Activated B cell treated with CpG ODN at 0.5 μM for 24 hours (primary cell): ENCODE measurements around the gene TCEA2. TPM values are rescaled to one million over a fixed set of nuclear protein-coding genes. Genes with fewer than 3 reads are reported as not detected.
A peak's percentile ranks its signal among the peaks of the same experiment; 100 is the strongest.

Source experiments
- ATAC-seq: fragments of 200-7000 bp; cut with Tn5 transposase; one replicate; pipeline ENCODE4 v1.10.0; 2021; ENCODE audit warnings: low read depth, mild to moderate bottlenecking, moderate library complexity
- CTCF ChIA-PET: fragments of 350-600 bp; sonication (Branson Sonifier 250); formaldehyde crosslinking; loops from one replicate; lab custom pipeline; 2021; ENCODE audit warnings: antibody characterized with exemption; lab: Charles Lee
- POLR2A ChIA-PET: fragments of 350-600 bp; sonication (Branson Sonifier 250); formaldehyde crosslinking; loops from one replicate; lab custom pipeline; 2021; ENCODE audit warnings: antibody characterized with exemption; lab: Charles Lee
- DNase-seq: peaks from one replicate; pipeline ENCODE4 v3.0.0; 2022
- H3K27ac Mint-ChIP-seq: one replicate; pipeline ENCODE4 v1.8.0; 2020; ENCODE audit warnings: mixed read lengths
- H3K27me3 Mint-ChIP-seq: one replicate; pipeline ENCODE4 v1.8.0; 2021; ENCODE audit warnings: mixed read lengths
- H3K36me3 Mint-ChIP-seq: one replicate; pipeline ENCODE4 v1.8.0; 2021; ENCODE audit warnings: low read depth, mixed read lengths
- H3K4me1 Mint-ChIP-seq: one replicate; pipeline ENCODE4 v1.8.0; 2021; ENCODE audit warnings: mixed read lengths
- H3K4me3 Mint-ChIP-seq: one replicate; pipeline ENCODE4 v1.8.0; 2020; ENCODE audit warnings: mild to moderate bottlenecking, mixed read lengths
- H3K9me3 Mint-ChIP-seq: one replicate; pipeline ENCODE4 v1.8.0; 2020; ENCODE audit warnings: mixed read lengths
- intact Hi-C: fragments of 100-400 bp; cut with micrococcal nuclease; formaldehyde crosslinking; loops from one replicate; pipeline ENCODE4 v1.15.1; 2024
- total RNA-seq: library from RNA; stranded (reverse); gene quantifications from 2 replicates; pipeline ENCODE4 v1.2.3, GENCODE V29; 2022
- TF ChIP-seq, protein P1 (sequence below): fragments of 200-600 bp; IDR thresholded peaks from one replicate; pipeline ENCODE4 v1.8.0; 2022; ENCODE audit warnings: antibody characterized with exemption, mild to moderate bottlenecking

TCEA2 gene
- total RNA-seq, 1 donor from 2014 or later, result 20.3 TPM

DNA sequence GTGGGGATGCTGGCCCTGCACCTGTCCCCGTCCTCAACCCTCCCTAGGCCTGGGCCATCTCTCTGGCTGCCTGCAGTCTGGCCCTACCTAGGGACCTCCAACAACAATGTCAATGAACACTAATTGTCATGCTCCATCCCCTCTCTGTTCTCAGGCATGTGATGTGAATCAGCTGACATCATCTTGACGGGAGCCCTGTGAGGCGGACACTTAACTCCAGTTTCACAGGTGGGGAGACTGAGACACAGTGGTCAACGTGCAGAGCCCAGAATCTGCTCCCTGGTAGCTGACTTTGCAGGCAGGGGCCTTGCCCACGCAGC lies 762 bp upstream of the TCEA2 start:
- intact Hi-C loops, result loop anchor here (2.0 to 10.0 kb wide), 4 partner anchors 39 to 790 kb away; partner anchors contain the start of genes ARFGAP1, GMEB2 and PPDPF
- H3K9me3 Mint-ChIP-seq, result no peaks in the 10 kb centered on the region
- ChIA-PET POLR2A (interaction anchor here (0.5 to 1.9 kb wide), 9 partner anchors 16 to 542 kb away, joined by 3 to 43 read pairs (median 6); partner anchors contain the start of genes GMEB2, LKAAEAR1, OPRL1 and PPDPF), CTCF (interaction anchor here (1.5 to 1.7 kb wide), 2 partner anchors 17 to 24 kb away, joined by 3 to 12 read pairs; partner anchors contain the start of gene RGS19)
- ATAC-seq (no peak), DNase-seq (no peak)
- no peak overlapping the region for H3K27ac Mint-ChIP-seq
- no peaks in the 10 kb centered on the region for H3K27me3 Mint-ChIP-seq
- peak overlapping the region; percentile 88 for H3K4me3 Mint-ChIP-seq
- TF ChIP-seq, protein P1, sequence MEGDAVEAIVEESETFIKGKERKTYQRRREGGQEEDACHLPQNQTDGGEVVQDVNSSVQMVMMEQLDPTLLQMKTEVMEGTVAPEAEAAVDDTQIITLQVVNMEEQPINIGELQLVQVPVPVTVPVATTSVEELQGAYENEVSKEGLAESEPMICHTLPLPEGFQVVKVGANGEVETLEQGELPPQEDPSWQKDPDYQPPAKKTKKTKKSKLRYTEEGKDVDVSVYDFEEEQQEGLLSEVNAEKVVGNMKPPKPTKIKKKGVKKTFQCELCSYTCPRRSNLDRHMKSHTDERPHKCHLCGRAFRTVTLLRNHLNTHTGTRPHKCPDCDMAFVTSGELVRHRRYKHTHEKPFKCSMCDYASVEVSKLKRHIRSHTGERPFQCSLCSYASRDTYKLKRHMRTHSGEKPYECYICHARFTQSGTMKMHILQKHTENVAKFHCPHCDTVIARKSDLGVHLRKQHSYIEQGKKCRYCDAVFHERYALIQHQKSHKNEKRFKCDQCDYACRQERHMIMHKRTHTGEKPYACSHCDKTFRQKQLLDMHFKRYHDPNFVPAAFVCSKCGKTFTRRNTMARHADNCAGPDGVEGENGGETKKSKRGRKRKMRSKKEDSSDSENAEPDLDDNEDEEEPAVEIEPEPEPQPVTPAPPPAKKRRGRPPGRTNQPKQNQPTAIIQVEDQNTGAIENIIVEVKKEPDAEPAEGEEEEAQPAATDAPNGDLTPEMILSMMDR, result no peak
- H3K4me1 Mint-ChIP-seq, result peaks cover 52% of the 10 kb centered on the region
- H3K36me3 Mint-ChIP-seq, result peaks cover 2% of the 10 kb centered on the region

DNA sequence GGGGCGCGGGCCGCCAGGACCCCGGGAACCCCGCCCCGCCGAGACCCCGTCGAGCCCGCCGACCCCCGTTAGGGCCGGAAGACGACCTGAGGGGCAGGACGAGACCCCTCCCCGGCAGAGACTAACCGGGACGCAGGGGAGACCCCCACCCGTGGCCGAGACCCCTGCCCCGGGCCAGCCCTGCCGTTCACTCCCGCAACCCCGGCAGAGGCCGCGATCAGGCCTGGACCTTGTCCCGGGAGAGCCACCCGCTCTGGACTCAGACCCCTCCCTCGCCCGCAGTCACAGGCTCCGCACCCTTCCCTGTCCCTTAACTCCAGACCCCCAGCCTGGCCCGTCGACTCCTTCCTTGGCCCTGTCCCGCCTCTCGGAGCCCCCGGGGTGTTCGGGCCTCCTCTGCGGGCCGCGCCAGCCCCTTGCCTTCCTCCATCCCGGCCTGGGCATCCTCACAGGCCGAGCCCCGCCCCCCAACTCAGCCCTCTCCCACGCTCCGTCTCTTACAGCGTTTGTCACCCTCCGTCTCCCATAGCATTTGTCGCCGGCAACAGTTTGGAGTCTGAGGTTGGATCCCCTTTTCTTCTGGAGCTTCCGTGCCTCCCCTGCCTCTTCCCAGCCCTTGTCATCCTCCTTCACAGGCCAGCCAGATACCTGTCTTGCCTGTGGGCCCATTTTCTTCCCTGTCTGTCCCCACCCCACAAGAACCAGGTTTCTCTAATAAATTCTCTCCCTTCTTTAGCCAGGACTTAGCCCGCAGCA lies 569 bp downstream of the TCEA2 start:
- ATAC-seq (no peak), DNase-seq (no peak)
- Mint-ChIP-seq H3K27me3 (no peaks in the 10 kb centered on the region), H3K36me3 (peaks cover 2% of the 10 kb centered on the region), H3K9me3 (no peaks in the 10 kb centered on the region), H3K4me1 (peaks cover 50% of the 10 kb centered on the region), H3K27ac (peak overlapping the region; percentile 67), H3K4me3 (peak overlapping the region; percentile 88)
- intact Hi-C loops, result loop anchor here (1.0 to 10.0 kb wide), 8 partner anchors 15 to 791 kb away; partner anchors contain the start of genes ARFGAP1, DNAJC5, GMEB2 and PPDPF
- ChIA-PET POLR2A (interaction anchor here (1.0 to 5.6 kb wide), 8 partner anchors 14 to 543 kb away, joined by 3 to 77 read pairs (median 6); partner anchors contain the start of genes GMEB2, LKAAEAR1, OPRL1 and PPDPF), CTCF (interaction anchor here (0.8 to 1.7 kb wide), 3 partner anchors 13 to 25 kb away, joined by 3 to 12 read pairs (median 6); partner anchors contain the start of gene RGS19)
- TF ChIP-seq, protein P1, result no peak

DNA sequence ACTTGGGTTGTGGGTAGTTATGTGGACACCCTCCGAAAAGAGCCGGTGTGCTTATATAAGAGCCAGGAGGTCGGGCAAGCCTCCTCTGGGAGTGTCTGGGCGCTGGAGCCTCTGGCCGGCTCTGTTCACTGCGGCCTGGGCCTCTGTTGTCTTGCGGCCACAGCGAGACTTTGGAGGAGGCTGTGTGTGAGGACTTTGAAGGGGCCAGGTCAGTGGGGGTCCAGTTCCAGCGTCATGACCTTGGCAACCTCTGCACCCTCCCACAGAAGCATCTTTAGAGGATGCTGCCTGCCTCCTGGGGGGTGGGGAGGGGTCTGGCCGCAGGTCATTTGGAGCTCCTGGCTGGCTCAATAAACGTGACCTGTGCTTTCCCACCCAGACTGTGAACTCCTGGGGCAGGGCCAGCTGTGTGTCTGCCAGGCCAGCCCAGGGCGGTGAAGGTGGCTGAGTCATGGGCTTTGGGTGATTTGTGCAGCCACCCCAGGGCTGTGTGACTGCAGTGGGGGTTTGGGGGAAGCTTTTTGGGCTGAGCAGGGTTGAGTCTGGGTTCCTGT lies 1.2 kb downstream of the TCEA2 start:
- CTCF ChIA-PET, result no interaction called here

DNA sequence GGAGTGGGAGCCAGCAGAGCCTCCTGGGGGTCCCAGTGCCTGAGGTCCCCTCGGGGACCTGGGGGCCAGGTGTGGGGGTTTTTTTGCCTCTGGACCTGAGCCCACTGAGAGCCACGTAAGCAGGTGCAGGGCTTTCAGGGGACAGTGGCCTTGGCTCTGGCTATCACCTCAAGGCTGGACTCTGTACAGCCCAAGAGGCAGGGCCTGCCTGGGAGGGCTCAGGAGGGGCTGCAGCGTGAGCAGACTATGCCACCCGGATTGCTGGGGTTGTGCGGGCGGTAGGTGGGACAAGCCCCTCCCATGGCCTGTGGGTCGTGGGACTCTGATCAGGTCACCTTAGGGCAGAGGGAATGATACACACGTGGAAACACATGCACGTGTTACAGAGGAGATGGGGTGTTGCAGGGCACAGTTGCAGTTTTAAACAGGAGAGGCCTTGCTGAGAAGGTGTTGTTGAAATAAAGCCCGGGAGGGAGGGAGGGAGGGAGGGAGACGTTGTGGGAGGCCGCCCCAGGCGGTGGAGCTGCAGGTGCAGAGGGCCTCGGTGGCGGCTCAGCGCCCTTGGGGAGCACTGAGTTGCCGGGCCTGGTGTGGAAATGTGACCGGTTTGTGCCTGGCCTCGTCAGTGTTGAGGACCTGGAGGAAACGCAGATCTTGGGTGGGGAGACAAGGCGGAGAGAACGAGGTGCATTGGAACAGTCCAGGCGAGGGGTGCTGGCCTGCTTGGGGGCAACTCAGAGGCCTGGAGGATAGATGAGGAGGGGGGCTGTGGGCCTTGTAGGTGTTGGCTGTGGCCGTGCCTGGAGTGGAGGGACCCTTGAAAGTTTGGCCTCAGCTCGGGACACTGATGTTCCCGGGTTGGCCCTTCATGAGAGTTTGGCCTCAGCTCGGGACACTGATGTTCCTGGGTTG lies 2.3 kb downstream of the TCEA2 start:
- Mint-ChIP-seq H3K4me3 (peak overlapping the region; percentile 52), H3K4me1 (peaks cover 58% of the 10 kb centered on the region), H3K27me3 (no peaks in the 10 kb centered on the region), H3K27ac (peak overlapping the region; percentile 78), H3K36me3 (peaks cover 2% of the 10 kb centered on the region), H3K9me3 (no peaks in the 10 kb centered on the region)
- ATAC-seq (peak; percentile 9), DNase-seq (no peak)
- ChIA-PET POLR2A (interaction anchor here (0.6 to 5.6 kb wide), 9 partner anchors 12 to 1441 kb away, joined by 3 to 77 read pairs (median 5); partner anchors contain the start of genes GMEB2, OPRL1, RGS19 and TPD52L2), CTCF (interaction anchor here (1.4 to 2.3 kb wide), 2 partner anchors 12 to 26 kb away, joined by 8 to 12 read pairs; no protein-coding TSS in a partner anchor)
- TF ChIP-seq, protein P1, result no peak
- intact Hi-C loops, result loop anchor here (10.0 kb wide), 1 partner anchor 441 kb away; the partner anchor contains the start of gene GMEB2

More for the DNA sequence above, 1.2 kb downstream of the TCEA2 start:
- H3K27ac Mint-ChIP-seq, result peak overlapping the region; percentile 67
- POLR2A ChIA-PET, result interaction anchor here (0.5 to 5.6 kb wide), 4 partner anchors 13 to 1439 kb away, joined by 5 to 77 read pairs (median 6); partner anchors contain the start of genes OPRL1, RGS19 and TPD52L2
- peaks cover 2% of the 10 kb centered on the region for H3K36me3 Mint-ChIP-seq
- intact Hi-C loops, result loop anchor here (5.0 to 10.0 kb wide), 3 partner anchors 439 to 792 kb away; partner anchors contain the start of genes ARFGAP1, GMEB2 and PPDPF
- ATAC-seq (no peak), DNase-seq (no peak)
- H3K4me3 Mint-ChIP-seq, result peak overlapping the region; percentile 88
- TF ChIP-seq, protein P1, result no peak
- no peaks in the 10 kb centered on the region for H3K9me3 Mint-ChIP-seq
- H3K4me1 Mint-ChIP-seq, result peaks cover 52% of the 10 kb centered on the region
- H3K27me3 Mint-ChIP-seq, result no peaks in the 10 kb centered on the region
